ENCODE measurements around the gene ARHGEF37.

Gene ARHGEF37

DNA sequence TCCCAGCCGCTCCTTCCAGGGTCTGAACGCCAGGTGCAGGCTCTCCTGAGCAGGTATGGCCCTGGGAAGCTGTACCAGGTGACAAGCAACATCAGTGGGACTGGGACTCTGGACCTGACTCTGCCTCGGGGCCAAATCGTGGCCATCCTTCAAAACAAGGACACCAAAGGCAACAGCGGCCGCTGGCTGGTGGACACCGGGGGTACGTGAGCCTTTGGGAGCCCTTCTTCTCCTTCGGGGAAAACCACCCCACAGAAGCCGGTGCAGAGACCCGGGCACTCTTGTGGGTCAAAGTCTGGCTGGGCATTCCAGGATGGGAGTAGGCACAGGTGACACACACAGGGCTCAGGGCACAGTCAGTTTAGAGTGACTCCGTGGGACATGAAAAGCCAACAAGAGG lies 45.8 kb downstream of the ARHGEF37 start:
- Histone ChIP-seq H3K27ac (ENCODE audit: low read depth, low read length) (no peak overlapping the region), H3K4me1 (ENCODE audit: control insufficient read depth, insufficient read depth, low read length) (no peaks in the 10 kb centered on the region), H3K4me3 (ENCODE audit: low read length) (no peak overlapping the region), H3K36me3 (ENCODE audit: control insufficient read depth, insufficient read depth, low read length) (peaks cover 23% of the 10 kb centered on the region), H3K9ac (ENCODE audit: low read length) (no peak overlapping the region), H3K27me3 (ENCODE audit: control insufficient read depth, insufficient read depth, low read length) (no peaks in the 10 kb centered on the region)

DNA sequence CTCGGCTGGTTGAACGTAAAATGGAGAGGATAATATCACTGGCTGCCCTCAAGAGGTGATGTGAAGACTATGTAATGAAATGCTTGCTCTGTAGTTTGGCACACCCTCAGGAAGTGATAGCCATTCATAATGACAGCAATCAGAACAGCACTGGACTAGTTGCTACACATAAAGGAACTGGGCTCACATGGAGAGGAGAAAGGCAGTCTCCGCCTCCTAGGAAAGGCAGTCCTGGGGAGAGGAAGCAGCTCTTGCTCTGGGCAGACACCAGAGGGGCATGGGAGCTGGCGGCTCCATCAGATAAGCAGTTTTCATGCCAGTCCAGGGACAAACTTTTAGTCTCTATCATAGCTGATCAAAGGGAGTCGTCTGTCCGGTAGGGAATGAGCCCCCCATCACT lies 46.9 kb downstream of the ARHGEF37 start:
- no peaks in the 10 kb centered on the region for H3K4me1 ChIP-seq (ENCODE audit: control insufficient read depth, insufficient read depth, low read length)
- H3K27me3 ChIP-seq (ENCODE audit: control insufficient read depth, insufficient read depth, low read length), result no peaks in the 10 kb centered on the region
- peaks cover 17% of the 10 kb centered on the region for H3K36me3 ChIP-seq (ENCODE audit: control insufficient read depth, insufficient read depth, low read length)
- no peak overlapping the region for H3K9ac ChIP-seq (ENCODE audit: low read length)
- H3K27ac ChIP-seq (ENCODE audit: low read depth, low read length), result no peak overlapping the region
- H3K4me3 ChIP-seq (ENCODE audit: low read length), result no peak overlapping the region

GRCh38 chr5:149628846-149629388 lies 47.6 kb downstream of the ARHGEF37 start:
- Histone ChIP-seq H3K36me3 (ENCODE audit: control insufficient read depth, insufficient read depth, low read length) (peaks cover 11% of the 10 kb centered on the region), H3K4me3 (ENCODE audit: low read length) (no peak overlapping the region), H3K27me3 (ENCODE audit: control insufficient read depth, insufficient read depth, low read length) (no peaks in the 10 kb centered on the region), H3K4me1 (ENCODE audit: control insufficient read depth, insufficient read depth, low read length) (no peaks in the 10 kb centered on the region), H3K27ac (ENCODE audit: low read depth, low read length) (no peak overlapping the region), H3K9ac (ENCODE audit: low read length) (no peak overlapping the region)

GRCh38 chr5:149629421-149629820 lies 48.1 kb downstream of the ARHGEF37 start:
- no peak overlapping the region for H3K27ac ChIP-seq (ENCODE audit: low read depth, low read length)
- no peak overlapping the region for H3K9ac ChIP-seq (ENCODE audit: low read length)
- no peaks in the 10 kb centered on the region for H3K4me1 ChIP-seq (ENCODE audit: control insufficient read depth, insufficient read depth, low read length)
- H3K36me3 ChIP-seq (ENCODE audit: control insufficient read depth, insufficient read depth, low read length), result peaks cover 11% of the 10 kb centered on the region
- H3K4me3 ChIP-seq (ENCODE audit: low read length), result no peak overlapping the region
- H3K27me3 ChIP-seq (ENCODE audit: control insufficient read depth, insufficient read depth, low read length), result no peaks in the 10 kb centered on the region

DNA sequence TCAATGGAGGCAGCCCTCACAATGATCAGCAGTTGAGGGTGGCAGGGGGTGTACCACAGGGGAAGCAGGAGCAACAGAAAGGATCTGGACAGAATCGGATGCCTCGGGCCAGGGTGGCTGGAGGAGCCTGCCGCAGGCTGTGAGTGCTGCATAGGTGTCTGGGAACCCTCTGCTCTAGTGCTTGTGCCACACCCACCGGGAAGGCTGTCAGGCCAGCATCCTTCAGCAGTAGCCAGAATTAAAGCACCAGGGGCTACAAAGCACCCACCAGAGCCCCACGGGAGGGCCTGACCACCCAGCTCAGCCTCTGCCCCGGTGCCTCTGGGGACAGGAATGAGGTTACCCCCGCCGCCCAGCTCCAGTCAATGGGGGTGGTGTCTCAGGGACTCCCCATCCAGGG lies 49.0 kb downstream of the ARHGEF37 start:
- peaks cover 10% of the 10 kb centered on the region for H3K36me3 ChIP-seq (ENCODE audit: control insufficient read depth, insufficient read depth, low read length)
- no peak overlapping the region for H3K27ac ChIP-seq (ENCODE audit: low read depth, low read length)

GRCh38 chr5:149631506-149631905 lies 50.2 kb downstream of the ARHGEF37 start:
- no peaks in the 10 kb centered on the region for H3K4me1 ChIP-seq (ENCODE audit: control insufficient read depth, insufficient read depth, low read length)
- no peaks in the 10 kb centered on the region for H3K27me3 ChIP-seq (ENCODE audit: control insufficient read depth, insufficient read depth, low read length)
- peaks cover 5% of the 10 kb centered on the region for H3K36me3 ChIP-seq (ENCODE audit: control insufficient read depth, insufficient read depth, low read length)
- no peak overlapping the region for H3K9ac ChIP-seq (ENCODE audit: low read length)
- H3K4me3 ChIP-seq (ENCODE audit: low read length), result no peak overlapping the region
- H3K27ac ChIP-seq (ENCODE audit: low read depth, low read length), result no peak overlapping the region

More for the DNA sequence above, 49.0 kb downstream of the ARHGEF37 start:
- Histone ChIP-seq H3K27me3 (ENCODE audit: control insufficient read depth, insufficient read depth, low read length) (no peaks in the 10 kb centered on the region), H3K4me3 (ENCODE audit: low read length) (no peak overlapping the region), H3K4me1 (ENCODE audit: control insufficient read depth, insufficient read depth, low read length) (no peaks in the 10 kb centered on the region), H3K9ac (ENCODE audit: low read length) (no peak overlapping the region)

GRCh38 chr5:149632311-149633251 lies 51.3 kb downstream of the ARHGEF37 start:
- H3K9ac ChIP-seq (ENCODE audit: low read length), result no peak overlapping the region
- H3K27ac ChIP-seq (ENCODE audit: low read depth, low read length), result no peak overlapping the region
- peaks cover 5% of the 10 kb centered on the region for H3K36me3 ChIP-seq (ENCODE audit: control insufficient read depth, insufficient read depth, low read length)
- H3K4me3 ChIP-seq (ENCODE audit: low read length), result no peak overlapping the region
- no peaks in the 10 kb centered on the region for H3K27me3 ChIP-seq (ENCODE audit: control insufficient read depth, insufficient read depth, low read length)
- H3K4me1 ChIP-seq (ENCODE audit: control insufficient read depth, insufficient read depth, low read length), result no peaks in the 10 kb centered on the region

DNA sequence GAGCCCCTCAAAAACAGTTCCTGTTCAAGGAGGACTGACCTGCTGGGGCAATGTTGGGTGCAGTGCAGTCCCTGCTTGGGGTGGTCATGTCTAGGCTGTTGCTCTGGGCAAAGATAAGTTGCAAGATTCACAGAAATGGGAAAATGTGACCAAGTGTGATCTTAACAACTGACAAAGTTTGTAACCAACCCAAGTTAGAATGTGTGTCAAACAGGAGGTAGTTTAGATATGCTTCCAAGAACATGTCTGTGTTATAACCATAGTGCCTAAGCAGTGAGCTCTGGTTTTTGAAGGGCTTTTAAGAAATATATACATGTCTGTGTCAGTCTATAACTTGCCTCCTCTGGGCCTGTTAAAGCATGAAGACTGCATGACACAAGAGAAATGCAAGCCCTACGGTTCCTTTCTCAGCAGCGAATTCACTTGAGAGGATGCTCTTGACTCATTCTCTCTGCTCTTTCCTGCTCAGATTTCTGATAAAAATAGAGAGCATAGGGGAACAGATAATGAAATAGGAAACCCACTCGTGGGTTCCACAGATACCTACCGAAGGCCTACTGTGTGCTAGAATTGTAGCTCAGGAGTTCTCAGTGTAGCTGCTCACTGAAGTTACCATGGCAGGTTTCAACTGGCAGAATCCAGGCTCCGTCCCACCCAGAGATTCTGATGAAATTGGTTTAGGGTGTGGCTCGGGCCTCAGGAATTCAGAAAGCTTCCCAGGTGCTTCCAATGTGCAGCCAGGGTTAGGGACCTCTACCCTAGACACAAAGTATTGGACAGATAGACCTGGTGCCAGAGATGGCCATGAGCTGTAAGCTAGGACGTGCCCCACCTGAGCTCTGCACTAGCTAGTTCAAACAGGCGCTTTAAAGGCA lies 52.4 kb downstream of the ARHGEF37 start:
- Histone ChIP-seq H3K36me3 (ENCODE audit: control insufficient read depth, insufficient read depth, low read length) (peaks cover 5% of the 10 kb centered on the region), H3K4me1 (ENCODE audit: control insufficient read depth, insufficient read depth, low read length) (no peaks in the 10 kb centered on the region), H3K4me3 (ENCODE audit: low read length) (no peak overlapping the region), H3K9ac (ENCODE audit: low read length) (no peak overlapping the region), H3K27ac (ENCODE audit: low read depth, low read length) (no peak overlapping the region), H3K27me3 (ENCODE audit: control insufficient read depth, insufficient read depth, low read length) (no peaks in the 10 kb centered on the region)

DNA sequence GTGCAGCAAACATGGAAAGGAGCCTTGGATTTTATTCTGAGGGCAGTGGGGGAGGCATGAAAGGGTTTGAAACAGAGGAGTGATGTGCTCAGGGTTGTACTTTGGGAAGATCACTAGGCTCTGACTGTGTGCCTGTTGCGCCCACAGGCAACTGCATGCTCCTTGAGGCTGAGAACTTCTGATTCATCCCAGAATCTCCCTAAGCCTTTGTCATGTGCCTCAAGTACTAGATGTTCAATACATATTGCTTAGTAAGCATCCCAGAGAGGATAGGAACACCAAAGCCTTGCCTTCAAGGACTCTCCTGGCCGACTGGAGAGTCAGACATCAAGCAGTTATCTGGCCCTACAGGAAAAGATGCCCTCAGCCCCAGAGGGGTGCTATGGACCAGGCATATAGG lies 54.1 kb downstream of the ARHGEF37 start:
- H3K27ac ChIP-seq (ENCODE audit: low read depth, low read length), result no peak overlapping the region
- H3K27me3 ChIP-seq (ENCODE audit: control insufficient read depth, insufficient read depth, low read length), result no peaks in the 10 kb centered on the region
- no peaks in the 10 kb centered on the region for H3K36me3 ChIP-seq (ENCODE audit: control insufficient read depth, insufficient read depth, low read length)
- peaks cover 7% of the 10 kb centered on the region for H3K4me1 ChIP-seq (ENCODE audit: control insufficient read depth, insufficient read depth, low read length)
- no peak overlapping the region for H3K4me3 ChIP-seq (ENCODE audit: low read length)
- H3K9ac ChIP-seq (ENCODE audit: low read length), result no peak overlapping the region

DNA sequence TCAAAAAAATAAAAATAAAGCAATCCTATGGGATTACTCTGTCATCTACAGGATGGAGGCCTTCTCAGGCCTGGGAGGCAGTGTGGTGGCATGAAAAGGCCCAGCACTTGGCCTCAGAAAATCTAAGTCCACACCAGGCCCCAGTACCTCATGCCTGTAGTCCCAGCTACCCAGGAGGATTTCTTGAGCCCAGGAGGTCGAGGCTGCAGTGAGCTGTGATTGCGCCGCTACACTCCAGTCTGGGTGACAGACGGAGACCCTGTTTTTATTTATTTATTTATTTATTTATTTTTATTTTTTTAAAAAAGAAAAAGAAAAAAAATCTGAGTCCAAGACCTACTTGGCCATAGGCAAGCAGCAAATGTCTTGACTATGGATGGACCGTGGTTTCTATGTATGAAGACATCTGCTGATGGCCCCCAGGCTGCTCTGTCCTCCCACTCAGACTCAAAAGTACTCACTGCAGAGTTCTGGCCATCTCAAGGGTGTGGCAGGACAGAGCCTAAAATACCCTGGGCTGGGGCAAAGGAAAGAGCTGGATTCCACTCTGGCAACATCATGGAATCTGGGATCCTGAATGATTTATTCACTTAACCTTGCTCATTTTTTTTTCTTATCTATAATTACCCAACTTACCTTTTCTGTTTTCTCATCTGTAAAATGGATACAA lies 55.0 kb downstream of the ARHGEF37 start:
- H3K27ac ChIP-seq (ENCODE audit: low read depth, low read length), result no peak overlapping the region
- peaks cover 12% of the 10 kb centered on the region for H3K4me1 ChIP-seq (ENCODE audit: control insufficient read depth, insufficient read depth, low read length)
- no peaks in the 10 kb centered on the region for H3K27me3 ChIP-seq (ENCODE audit: control insufficient read depth, insufficient read depth, low read length)
- H3K36me3 ChIP-seq (ENCODE audit: control insufficient read depth, insufficient read depth, low read length), result no peaks in the 10 kb centered on the region
- no peak overlapping the region for H3K4me3 ChIP-seq (ENCODE audit: low read length)
- H3K9ac ChIP-seq (ENCODE audit: low read length), result no peak overlapping the region

GRCh38 chr5:149636861-149637246 lies 55.6 kb downstream of the ARHGEF37 start:
- Histone ChIP-seq H3K9ac (ENCODE audit: low read length) (no peak overlapping the region), H3K27me3 (ENCODE audit: control insufficient read depth, insufficient read depth, low read length) (no peaks in the 10 kb centered on the region), H3K4me1 (ENCODE audit: control insufficient read depth, insufficient read depth, low read length) (peaks cover 12% of the 10 kb centered on the region), H3K27ac (ENCODE audit: low read depth, low read length) (no peak overlapping the region), H3K36me3 (ENCODE audit: control insufficient read depth, insufficient read depth, low read length) (no peaks in the 10 kb centered on the region), H3K4me3 (ENCODE audit: low read length) (no peak overlapping the region)

- no peak overlapping the region for H3K27ac ChIP-seq (ENCODE audit: low read depth, low read length)
- H3K36me3 ChIP-seq (ENCODE audit: control insufficient read depth, insufficient read depth, low read length), result no peaks in the 10 kb centered on the region
- no peak overlapping the region for H3K4me3 ChIP-seq (ENCODE audit: low read length)
- H3K27me3 ChIP-seq (ENCODE audit: control insufficient read depth, insufficient read depth, low read length), result no peaks in the 10 kb centered on the region
- H3K4me1 ChIP-seq (ENCODE audit: control insufficient read depth, insufficient read depth, low read length), result peaks cover 12% of the 10 kb centered on the region
- H3K9ac ChIP-seq (ENCODE audit: low read length), result no peak overlapping the region
Observed at GRCh38 chr5:149638136-149638535, 56.8 kb downstream of the ARHGEF37 start.
